ENCODE data around the gene CHAT.

Gene CHAT

DNA sequence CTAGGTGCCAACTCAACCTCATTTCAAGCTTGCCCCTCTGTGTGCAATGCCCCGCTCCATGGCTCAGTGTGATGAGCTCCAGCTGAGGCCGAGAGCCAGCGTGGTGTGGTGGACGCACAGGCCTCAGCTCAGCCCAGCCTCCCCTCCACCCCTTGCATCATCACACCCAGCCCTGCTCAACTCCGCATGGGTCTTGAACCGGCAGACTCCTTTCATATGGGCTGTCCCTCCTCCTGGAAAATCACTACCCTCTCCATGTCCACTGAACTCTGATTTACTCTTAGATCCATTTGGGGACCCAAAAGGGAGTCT, 20.3 kb upstream of the CHAT start:
- no peak for DNase-seq
- H3K27ac ChIP-seq (ENCODE audit: insufficient read depth in 1 of 2, low read depth in 1 of 2, low read length in 2 of 2, poor library complexity in 1 of 2, severe bottlenecking in 2 of 2): no peak overlapping the region
- H3K36me3 ChIP-seq (ENCODE audit: control insufficient read depth in 4 of 4, insufficient read depth in 4 of 4, low read length in 3 of 4): no peaks in the 10 kb centered on the region
- H3K4me1 ChIP-seq (ENCODE audit: control extremely low read depth in 1 of 4, control insufficient read depth in 4 of 4, insufficient read depth in 4 of 4, low read length in 3 of 4): peaks cover 0 to 2% (median 0%) of the 10 kb centered on the region in 4 experiments
- WGBS (ENCODE audit: insufficient coverage): 91% methylated on average over 6 of the region's 6 CpGs
- CTCF ChIA-PET: interaction anchor here (0.9 to 3.3 kb wide), 8 partner anchors 13 to 645 kb away, joined by 3 to 24 read pairs (median 4); no protein-coding TSS in a partner anchor
- H3K4me3 ChIP-seq (ENCODE audit: control insufficient read depth in 1 of 7, extremely low read depth in 1 of 7, insufficient read depth in 4 of 7, low read depth in 2 of 7, low read length in 6 of 7): no peak overlapping the region
- H3K27me3 ChIP-seq (replicated peaks in 2 of 5; ENCODE audit: control insufficient read depth in 4 of 5, insufficient read depth in 5 of 5, low read length in 4 of 5): peaks cover 0 to 9% (median 2%) of the 10 kb centered on the region in 5 experiments
- POLR2A ChIA-PET: no interaction called here
- H3K9me3 ChIP-seq (ENCODE audit: control extremely low read depth in 1 of 5, control insufficient read depth in 4 of 5, insufficient read depth in 2 of 5, low read depth in 1 of 5, low read length in 4 of 5): peaks cover 0 to 5% (median 4%) of the 10 kb centered on the region in 5 experiments

DNA sequence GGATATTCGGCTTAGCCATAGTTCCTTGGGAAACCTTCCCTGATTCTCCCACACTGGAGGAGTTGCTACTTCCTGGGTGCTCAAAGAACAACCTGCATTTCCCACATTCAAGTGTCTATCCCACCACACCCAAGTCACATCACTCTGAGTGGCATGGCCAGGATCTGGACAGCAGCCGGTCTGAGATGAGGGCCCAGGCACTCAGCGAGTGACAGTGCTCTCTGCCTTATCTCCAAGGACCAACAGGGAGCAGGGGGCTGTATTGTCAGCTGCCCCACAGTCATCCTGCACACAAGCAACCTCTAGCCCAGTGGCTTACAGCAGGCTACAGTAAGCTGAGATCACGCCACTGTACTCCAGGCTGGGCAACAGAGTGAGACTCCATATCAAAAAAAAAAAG, 19.8 kb upstream of the CHAT start:
- Histone ChIP-seq H3K27ac (ENCODE audit: insufficient read depth in 1 of 2, low read depth in 1 of 2, low read length in 2 of 2, poor library complexity in 1 of 2, severe bottlenecking in 2 of 2) (no peak overlapping the region), H3K4me1 (ENCODE audit: control extremely low read depth in 1 of 4, control insufficient read depth in 4 of 4, insufficient read depth in 4 of 4, low read length in 3 of 4) (peaks cover 0 to 2% (median 0%) of the 10 kb centered on the region in 4 experiments), H3K9me3 (ENCODE audit: control extremely low read depth in 1 of 5, control insufficient read depth in 4 of 5, insufficient read depth in 2 of 5, low read depth in 1 of 5, low read length in 4 of 5) (peaks cover 0 to 5% (median 4%) of the 10 kb centered on the region in 5 experiments), H3K36me3 (ENCODE audit: control insufficient read depth in 4 of 4, insufficient read depth in 4 of 4, low read length in 3 of 4) (no peaks in the 10 kb centered on the region), H3K27me3 (replicated peaks in 2 of 5; ENCODE audit: control insufficient read depth in 4 of 5, insufficient read depth in 5 of 5, low read length in 4 of 5) (peaks cover 0 to 9% (median 2%) of the 10 kb centered on the region in 5 experiments), H3K4me3 (ENCODE audit: control insufficient read depth in 1 of 7, extremely low read depth in 1 of 7, insufficient read depth in 4 of 7, low read depth in 2 of 7, low read length in 6 of 7) (no peak overlapping the region)
- ChIA-PET CTCF (interaction anchor here (0.9 to 3.3 kb wide), 8 partner anchors 13 to 644 kb away, joined by 3 to 24 read pairs (median 4); no protein-coding TSS in a partner anchor), POLR2A (no interaction called here)
- 63% methylated on average over 3 of the region's 4 CpGs for WGBS (ENCODE audit: insufficient coverage)
- DNase-seq: no peak

DNA sequence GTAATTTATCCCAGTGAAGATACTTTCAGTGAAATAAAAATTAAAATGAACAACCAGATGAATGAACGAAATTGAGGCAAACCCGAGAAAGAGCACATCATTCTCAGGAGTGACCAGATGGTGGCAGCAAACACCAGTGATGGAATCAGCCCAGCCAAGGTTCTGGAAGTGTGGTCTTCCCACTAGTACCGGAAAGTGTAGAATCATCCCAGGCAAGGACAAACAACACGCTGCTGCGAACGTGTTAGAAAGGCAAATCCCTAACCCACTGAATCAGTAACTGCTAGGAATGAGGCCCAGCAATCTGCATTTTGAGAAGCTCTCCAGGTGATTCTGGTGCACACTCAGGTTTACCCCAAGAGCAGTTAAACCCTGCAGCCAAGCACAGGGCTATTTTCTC, 19.2 kb upstream of the CHAT start:
- Histone ChIP-seq H3K27me3 (replicated peaks in 2 of 5; ENCODE audit: control insufficient read depth in 4 of 5, insufficient read depth in 5 of 5, low read length in 4 of 5) (peaks cover 0 to 9% (median 2%) of the 10 kb centered on the region in 5 experiments), H3K9me3 (ENCODE audit: control extremely low read depth in 1 of 5, control insufficient read depth in 4 of 5, insufficient read depth in 2 of 5, low read depth in 1 of 5, low read length in 4 of 5) (peaks cover 0 to 2% (median 1%) of the 10 kb centered on the region in 5 experiments), H3K4me1 (ENCODE audit: control extremely low read depth in 1 of 4, control insufficient read depth in 4 of 4, insufficient read depth in 4 of 4, low read length in 3 of 4) (peaks cover 0 to 2% (median 0%) of the 10 kb centered on the region in 4 experiments), H3K27ac (ENCODE audit: insufficient read depth in 1 of 2, low read depth in 1 of 2, low read length in 2 of 2, poor library complexity in 1 of 2, severe bottlenecking in 2 of 2) (no peak overlapping the region), H3K36me3 (ENCODE audit: control insufficient read depth in 4 of 4, insufficient read depth in 4 of 4, low read length in 3 of 4) (no peaks in the 10 kb centered on the region), H3K4me3 (ENCODE audit: control insufficient read depth in 1 of 7, extremely low read depth in 1 of 7, insufficient read depth in 4 of 7, low read depth in 2 of 7, low read length in 6 of 7) (no peak overlapping the region)
- ChIA-PET CTCF (interaction anchor here (1.0 to 3.3 kb wide), 5 partner anchors 11 to 633 kb away, joined by 3 to 24 read pairs (median 5); no protein-coding TSS in a partner anchor), POLR2A (no interaction called here)
- DNase-seq: peak; percentile 24 to 42 (median 28)
- WGBS (ENCODE audit: insufficient coverage): 2% methylated on average over 6 of the region's 6 CpGs

DNA sequence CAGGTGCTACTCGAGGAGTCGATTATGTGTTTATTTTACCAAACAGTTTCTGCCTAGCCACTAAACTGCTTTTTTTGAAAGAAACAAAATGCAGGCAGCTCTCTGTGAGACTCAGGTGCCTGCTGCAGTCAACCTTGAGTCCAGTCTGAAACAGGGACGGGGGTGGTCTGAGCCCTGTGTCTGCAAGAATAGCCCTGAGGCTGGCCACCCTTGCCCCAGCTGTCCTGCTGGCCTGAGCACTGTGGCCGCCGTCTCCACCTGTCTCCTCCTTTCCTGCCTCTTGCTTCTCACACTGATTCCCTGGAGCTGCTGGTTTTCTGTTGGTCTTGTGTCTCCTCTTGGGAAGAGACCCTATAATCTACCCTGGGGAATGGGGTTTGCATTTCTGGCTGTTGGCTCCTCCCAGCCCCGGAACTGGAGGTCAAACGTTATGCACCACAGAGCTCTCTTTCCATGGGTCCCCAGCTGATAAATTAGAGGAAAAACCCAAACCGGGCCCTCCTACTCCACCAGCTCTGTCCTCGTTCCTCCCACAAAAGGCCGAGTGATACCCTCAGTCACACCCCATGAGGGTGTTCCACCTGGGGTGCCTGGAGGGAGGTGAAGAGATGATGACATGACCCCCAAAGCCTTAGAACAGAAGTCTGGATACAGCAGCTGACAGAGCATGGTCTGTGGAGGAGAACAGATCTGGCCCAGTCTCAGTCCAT, 18.7 kb upstream of the CHAT start:
- Histone ChIP-seq H3K4me3 (ENCODE audit: control insufficient read depth in 1 of 7, extremely low read depth in 1 of 7, insufficient read depth in 4 of 7, low read depth in 2 of 7, low read length in 6 of 7) (no peak overlapping the region), H3K9me3 (ENCODE audit: control extremely low read depth in 1 of 5, control insufficient read depth in 4 of 5, insufficient read depth in 2 of 5, low read depth in 1 of 5, low read length in 4 of 5) (no peaks in the 10 kb centered on the region), H3K4me1 (ENCODE audit: control extremely low read depth in 1 of 4, control insufficient read depth in 4 of 4, insufficient read depth in 4 of 4, low read length in 3 of 4) (peaks cover 0 to 2% (median 0%) of the 10 kb centered on the region in 4 experiments), H3K36me3 (ENCODE audit: control insufficient read depth in 4 of 4, insufficient read depth in 4 of 4, low read length in 3 of 4) (no peaks in the 10 kb centered on the region), H3K27me3 (replicated peaks in 2 of 5; ENCODE audit: control insufficient read depth in 4 of 5, insufficient read depth in 5 of 5, low read length in 4 of 5) (peaks cover 0 to 9% (median 2%) of the 10 kb centered on the region in 5 experiments), H3K27ac (ENCODE audit: insufficient read depth in 1 of 2, low read depth in 1 of 2, low read length in 2 of 2, poor library complexity in 1 of 2, severe bottlenecking in 2 of 2) (no peak overlapping the region)
- 88% methylated on average over 7 of the region's 10 CpGs for WGBS (ENCODE audit: insufficient coverage)
- DNase-seq: no peak
- ChIA-PET CTCF (interaction anchor here (1.1 to 3.3 kb wide), 4 partner anchors 10 to 632 kb away, joined by 3 to 24 read pairs (median 11); no protein-coding TSS in a partner anchor), POLR2A (no interaction called here)

DNA sequence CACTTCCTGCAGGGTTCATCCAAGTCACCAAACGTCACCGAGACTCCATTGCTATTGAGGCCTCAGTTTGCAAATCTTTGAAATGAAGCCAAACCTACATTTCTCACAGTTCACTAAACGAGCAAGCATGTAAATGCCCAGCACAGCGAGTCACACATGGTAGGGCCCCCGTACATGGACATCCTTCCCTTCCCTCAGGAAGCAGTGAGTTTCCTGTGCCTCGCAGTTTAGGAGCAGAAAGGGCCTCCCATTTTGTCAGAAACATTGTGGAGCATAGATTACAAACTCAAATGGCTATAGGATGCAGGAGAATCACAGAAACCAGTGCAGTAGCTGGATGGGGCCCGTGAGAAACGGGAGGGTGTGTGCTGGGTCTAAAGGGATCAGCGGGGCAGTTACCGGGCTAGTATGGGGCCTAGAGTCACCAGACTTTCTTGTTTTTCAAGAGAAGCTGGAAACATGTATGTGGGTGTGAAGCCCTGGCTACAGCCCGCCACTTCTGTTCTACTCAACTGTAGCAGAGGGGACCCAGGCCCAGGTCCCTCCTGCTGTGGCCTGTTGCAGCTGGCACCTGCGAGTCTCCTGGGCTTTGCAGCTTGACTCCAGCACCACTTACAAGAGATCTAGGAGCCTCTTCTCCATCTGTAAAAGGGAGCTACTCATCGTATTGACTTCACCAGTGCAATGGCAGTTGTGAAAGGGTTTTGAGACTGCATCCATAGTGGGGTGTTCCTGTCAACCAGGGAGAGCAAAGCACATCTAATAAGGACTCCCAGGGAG, 17.9 kb upstream of the CHAT start:
- H3K4me3 ChIP-seq (ENCODE audit: control insufficient read depth in 1 of 7, extremely low read depth in 1 of 7, insufficient read depth in 4 of 7, low read depth in 2 of 7, low read length in 6 of 7): no peak overlapping the region
- POLR2A ChIA-PET: no interaction called here
- DNase-seq: no peak
- no peaks in the 10 kb centered on the region for H3K9me3 ChIP-seq (ENCODE audit: control extremely low read depth in 1 of 5, control insufficient read depth in 4 of 5, insufficient read depth in 2 of 5, low read depth in 1 of 5, low read length in 4 of 5)
- CTCF ChIA-PET: interaction anchor here (1.1 to 3.3 kb wide), 4 partner anchors 10 to 631 kb away, joined by 3 to 24 read pairs (median 11); no protein-coding TSS in a partner anchor
- H3K36me3 ChIP-seq (ENCODE audit: control insufficient read depth in 4 of 4, insufficient read depth in 4 of 4, low read length in 3 of 4): no peaks in the 10 kb centered on the region
- WGBS (ENCODE audit: insufficient coverage): 48% methylated on average over 10 of the region's 13 CpGs
- H3K27ac ChIP-seq (ENCODE audit: insufficient read depth in 1 of 2, low read depth in 1 of 2, low read length in 2 of 2, poor library complexity in 1 of 2, severe bottlenecking in 2 of 2): no peak overlapping the region
- peaks cover 0 to 12% (median 2%) of the 10 kb centered on the region in 5 experiments for H3K27me3 ChIP-seq (replicated peaks in 2 of 5; ENCODE audit: control insufficient read depth in 4 of 5, insufficient read depth in 5 of 5, low read length in 4 of 5)
- H3K4me1 ChIP-seq (ENCODE audit: control extremely low read depth in 1 of 4, control insufficient read depth in 4 of 4, insufficient read depth in 4 of 4, low read length in 3 of 4): peaks cover 0 to 2% (median 0%) of the 10 kb centered on the region in 4 experiments

DNA sequence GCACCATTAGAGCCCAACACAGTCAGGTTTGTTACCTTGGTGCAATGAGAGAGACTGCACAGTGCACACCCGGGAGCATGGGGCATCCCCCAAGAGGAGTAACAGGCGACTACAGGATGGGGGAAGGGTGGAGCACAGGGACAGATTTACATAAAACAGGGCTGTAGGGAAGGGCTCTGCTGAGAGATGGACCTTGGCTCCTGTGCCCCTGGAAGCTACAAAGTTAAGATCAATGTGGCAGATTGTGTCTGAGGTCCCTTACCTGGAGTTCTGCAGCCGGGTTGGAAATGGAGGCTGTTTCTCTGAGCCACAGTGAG, 17.4 kb upstream of the CHAT start:
- H3K36me3 ChIP-seq (ENCODE audit: control insufficient read depth in 4 of 4, insufficient read depth in 4 of 4, low read length in 3 of 4): no peaks in the 10 kb centered on the region
- peaks cover 0 to 14% (median 2%) of the 10 kb centered on the region in 5 experiments for H3K27me3 ChIP-seq (replicated peaks in 2 of 5; ENCODE audit: control insufficient read depth in 4 of 5, insufficient read depth in 5 of 5, low read length in 4 of 5)
- CTCF ChIA-PET: interaction anchor here (2.3 kb wide), 1 partner anchor 9 kb away, joined by 17 read pairs; no protein-coding TSS in a partner anchor

DNA sequence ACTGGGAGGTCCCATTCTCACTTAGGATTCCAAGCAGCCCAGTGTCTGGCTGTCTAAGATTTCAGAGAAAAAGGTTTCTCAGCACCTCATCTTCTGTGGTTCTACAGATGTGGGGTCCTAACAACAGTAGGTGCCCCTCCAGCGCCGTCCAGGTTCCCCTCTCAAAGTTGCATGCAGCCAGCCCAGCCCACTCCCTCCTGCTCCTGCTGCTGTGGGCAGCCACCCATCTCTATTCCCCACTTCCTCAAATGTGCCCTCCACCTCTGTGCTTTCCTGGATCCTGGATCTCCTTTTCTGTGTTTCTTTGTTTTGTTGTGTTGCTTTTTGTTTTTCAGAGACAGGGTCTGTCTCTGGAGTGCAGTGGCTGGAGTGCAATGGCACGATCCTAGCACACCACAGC, 17.0 kb upstream of the CHAT start:
- no peaks in the 10 kb centered on the region for H3K9me3 ChIP-seq (ENCODE audit: control extremely low read depth in 1 of 5, control insufficient read depth in 4 of 5, insufficient read depth in 2 of 5, low read depth in 1 of 5, low read length in 4 of 5)
- WGBS (ENCODE audit: insufficient coverage): 90% methylated on average over 3 of the region's 3 CpGs
- no peaks in the 10 kb centered on the region for H3K36me3 ChIP-seq (ENCODE audit: control insufficient read depth in 4 of 4, insufficient read depth in 4 of 4, low read length in 3 of 4)
- POLR2A ChIA-PET: no interaction called here
- CTCF ChIA-PET: no interaction called here
- no peak overlapping the region for H3K4me3 ChIP-seq (ENCODE audit: control insufficient read depth in 1 of 7, extremely low read depth in 1 of 7, insufficient read depth in 4 of 7, low read depth in 2 of 7, low read length in 6 of 7)
- H3K27ac ChIP-seq (ENCODE audit: insufficient read depth in 1 of 2, low read depth in 1 of 2, low read length in 2 of 2, poor library complexity in 1 of 2, severe bottlenecking in 2 of 2): no peak overlapping the region
- DNase-seq: no peak
- peaks cover 0 to 14% (median 2%) of the 10 kb centered on the region in 5 experiments for H3K27me3 ChIP-seq (replicated peaks in 2 of 5; ENCODE audit: control insufficient read depth in 4 of 5, insufficient read depth in 5 of 5, low read length in 4 of 5)
- H3K4me1 ChIP-seq (ENCODE audit: control extremely low read depth in 1 of 4, control insufficient read depth in 4 of 4, insufficient read depth in 4 of 4, low read length in 3 of 4): peaks cover 0 to 2% (median 0%) of the 10 kb centered on the region in 4 experiments

More for the DNA sequence above, 17.4 kb upstream of the CHAT start:
- Histone ChIP-seq H3K4me1 (ENCODE audit: control extremely low read depth in 1 of 4, control insufficient read depth in 4 of 4, insufficient read depth in 4 of 4, low read length in 3 of 4) (peaks cover 0 to 2% (median 0%) of the 10 kb centered on the region in 4 experiments), H3K4me3 (ENCODE audit: control insufficient read depth in 1 of 7, extremely low read depth in 1 of 7, insufficient read depth in 4 of 7, low read depth in 2 of 7, low read length in 6 of 7) (no peak overlapping the region), H3K9me3 (ENCODE audit: control extremely low read depth in 1 of 5, control insufficient read depth in 4 of 5, insufficient read depth in 2 of 5, low read depth in 1 of 5, low read length in 4 of 5) (no peaks in the 10 kb centered on the region), H3K27ac (ENCODE audit: insufficient read depth in 1 of 2, low read depth in 1 of 2, low read length in 2 of 2, poor library complexity in 1 of 2, severe bottlenecking in 2 of 2) (no peak overlapping the region)
- POLR2A ChIA-PET: no interaction called here
- DNase-seq: no peak
- WGBS (ENCODE audit: insufficient coverage): 89% methylated on average over 3 of the region's 3 CpGs
